Gastrocnemius medialis (tissue), 4 donors: ENCODE results near the gene FAM222B. TPM values are rescaled to one million over a fixed set of nuclear protein-coding genes. Genes with fewer than 3 reads are reported as not detected.
A peak's percentile ranks its signal among the peaks of the same experiment; 100 is the strongest.

Experiments used
- ATAC-seq, 2 donors: fragments of 150-250 bp; one replicate each; pipeline ENCODE4 v1.9.1; 2016
- DNase-seq, 2 donors: peaks; one replicate each; pipeline ENCODE4 v3.0.0-alpha.2; 2019
- H3K27ac ChIP-seq, 4 donors: fragments of 200-600 bp; sonication (generic); 1 replicate in 1 of 4; 2 replicates in 3 of 4; pipeline ENCODE4 v1.5.1; 2016 to 2018; ENCODE audit warnings: mild to moderate bottlenecking in 2 of 4, moderate library complexity in 1 of 4
- H3K27me3 ChIP-seq, 3 donors: fragments of 200-600 bp; sonication (generic) in 2 of 3; 1 replicate in 1 of 3; 2 replicates in 2 of 3; pipeline versions ENCODE4 v1.5.1 to v1.6.0; 2016 to 2019; ENCODE audit warnings: mild to moderate bottlenecking in 1 of 3, moderate library complexity in 1 of 3
- H3K36me3 ChIP-seq, 2 donors: fragments of 200-600 bp; sonication (generic) in 1 of 2; one replicate each; pipeline ENCODE4 v1.5.1; 2017 to 2018
- H3K4me1 ChIP-seq, 2 donors: fragments of 200-600 bp; sonication (generic) in 1 of 2; one replicate each; pipeline ENCODE4 v1.5.1; 2016 to 2017; ENCODE audit warnings: mild to moderate bottlenecking in 2 of 2
- H3K4me3 ChIP-seq, 4 donors: fragments of 200-600 bp; sonication (generic) in 3 of 4; 1 replicate in 1 of 4; 2 replicates in 3 of 4; pipeline ENCODE4 v1.5.1; 2016 to 2019; ENCODE audit warnings: mild to moderate bottlenecking in 2 of 4
- H3K9me3 ChIP-seq, 3 donors: fragments of 200-600 bp; sonication (generic) in 2 of 3; 1 replicate in 1 of 3; 2 replicates in 2 of 3; pipeline ENCODE4 v1.5.1; 2016 to 2019
- POLR2A ChIP-seq, 2 donors: fragments of 450-650 bp; IDR thresholded peaks; one replicate each; pipeline ENCODE4 v1.6.1; 2017; ENCODE audit warnings: antibody characterized with exemption in 2 of 2, mild to moderate bottlenecking in 2 of 2, moderate library complexity in 2 of 2
- in situ Hi-C, 4 donors: fragments of 200-750 bp; cut with MboI; loops; one replicate each; pipeline versions ENCODE4 v1.15.0 to v1.8.0; 2017; ENCODE audit warnings: low sequenced_read_pairs in 4 of 4
- intact Hi-C: fragments of 100-400 bp; cut with DNase I; formaldehyde crosslinking; loops from one replicate; pipeline ENCODE4 v1.15.1; 2023; ENCODE audit warnings: low total_unique reads
- total RNA-seq, 4 donors: library from RNA; depleted of rRNA; stranded (reverse); fragments of >200 nt; gene quantifications; one replicate each; pipeline versions ENCODE4 v1.1.0 to v1.2.3, GENCODE V29; 2016
- TF ChIP-seq, protein P1 (sequence below), 5 experiments: fragments of 450-650 bp in 3 of 5; fragments of 200-600 bp in 2 of 5; sonication (generic) in 2 of 5; IDR thresholded peaks in 4 of 5; conservative IDR thresholded peaks in 1 of 5; 1 replicate in 4 of 5; 2 replicates in 1 of 5; pipeline ENCODE4 v1.5.1; 2016 to 2019; ENCODE audit warnings: antibody characterized with exemption in 5 of 5, mild to moderate bottlenecking in 3 of 5, moderate library complexity in 3 of 5

Gene FAM222B
- total RNA-seq, 4 donors from 2014 or later, result 36.2 to 82.6 (median 66.8) TPM

DNA sequence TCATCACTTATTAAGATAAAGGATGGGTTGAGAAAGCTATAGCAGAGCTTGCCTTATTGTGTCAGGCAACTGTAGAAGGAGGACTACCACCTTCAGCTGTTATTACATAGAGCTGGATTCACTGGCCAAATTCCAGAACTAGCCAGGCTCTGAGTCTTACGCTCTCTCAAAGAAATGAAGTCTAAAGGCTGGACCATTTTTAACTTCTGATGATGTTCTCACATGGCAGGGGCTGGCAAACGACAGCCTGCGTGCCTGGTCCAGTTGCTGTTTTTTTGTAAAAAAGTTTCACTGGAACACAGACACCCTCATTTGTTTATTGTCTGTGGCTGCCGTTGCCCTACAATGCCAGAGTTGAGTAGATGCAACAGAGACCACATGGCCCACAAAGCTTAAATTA lies 77.6 kb downstream of the FAM222B start:
- no peak for TF ChIP-seq POLR2A (IDR thresholded peaks at IDR 0.05)
- TF ChIP-seq, protein P1, sequence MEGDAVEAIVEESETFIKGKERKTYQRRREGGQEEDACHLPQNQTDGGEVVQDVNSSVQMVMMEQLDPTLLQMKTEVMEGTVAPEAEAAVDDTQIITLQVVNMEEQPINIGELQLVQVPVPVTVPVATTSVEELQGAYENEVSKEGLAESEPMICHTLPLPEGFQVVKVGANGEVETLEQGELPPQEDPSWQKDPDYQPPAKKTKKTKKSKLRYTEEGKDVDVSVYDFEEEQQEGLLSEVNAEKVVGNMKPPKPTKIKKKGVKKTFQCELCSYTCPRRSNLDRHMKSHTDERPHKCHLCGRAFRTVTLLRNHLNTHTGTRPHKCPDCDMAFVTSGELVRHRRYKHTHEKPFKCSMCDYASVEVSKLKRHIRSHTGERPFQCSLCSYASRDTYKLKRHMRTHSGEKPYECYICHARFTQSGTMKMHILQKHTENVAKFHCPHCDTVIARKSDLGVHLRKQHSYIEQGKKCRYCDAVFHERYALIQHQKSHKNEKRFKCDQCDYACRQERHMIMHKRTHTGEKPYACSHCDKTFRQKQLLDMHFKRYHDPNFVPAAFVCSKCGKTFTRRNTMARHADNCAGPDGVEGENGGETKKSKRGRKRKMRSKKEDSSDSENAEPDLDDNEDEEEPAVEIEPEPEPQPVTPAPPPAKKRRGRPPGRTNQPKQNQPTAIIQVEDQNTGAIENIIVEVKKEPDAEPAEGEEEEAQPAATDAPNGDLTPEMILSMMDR (IDR thresholded peaks at IDR 0.05 in 4 of 5, conservative IDR thresholded peaks at IDR 0.05 in 1 of 5), result no peak
- in situ Hi-C loops, result loop anchor here (10.0 to 25.0 kb wide), 5 partner anchors 60 to 150 kb away; partner anchors contain the start of genes ERAL1 (in 3 of the 4) and FLOT2 (in 1 of the 4)
- Histone ChIP-seq H3K4me1 (peaks cover 4 to 12% of the 10 kb centered on the region in 2 donors), H3K36me3 (peaks cover 0 to 25% of the 10 kb centered on the region in 2 donors), H3K4me3 (no peak overlapping the region), H3K27ac (peak overlapping the region in 1 of 4 donors; percentile 1), H3K27me3 (no peaks in the 10 kb centered on the region), H3K9me3 (no peaks in the 10 kb centered on the region)
- DNase-seq (no peak), ATAC-seq (no peak)
- intact Hi-C loops, result no loop called here

DNA sequence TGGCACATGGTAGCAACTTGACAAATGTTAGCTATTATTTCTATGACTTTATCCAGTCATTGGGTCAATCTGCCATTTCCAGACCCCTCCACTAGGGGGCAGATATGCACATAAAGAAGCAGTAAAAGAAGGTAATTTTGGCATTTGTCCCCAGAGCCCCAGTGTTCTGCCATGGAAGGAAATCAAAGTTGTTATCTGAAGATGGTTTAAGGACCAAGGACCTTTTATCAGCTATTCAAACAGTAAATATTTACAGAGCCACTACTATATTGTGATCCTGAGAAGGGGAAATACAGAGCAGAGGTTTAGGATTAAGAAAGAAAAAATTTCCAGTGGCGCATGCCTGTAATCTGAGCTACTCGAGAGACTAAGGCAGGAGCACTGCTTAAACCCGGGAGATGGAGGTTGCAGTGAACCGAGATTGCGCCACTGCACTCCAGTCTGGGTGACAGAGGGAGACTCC lies 78.8 kb downstream of the FAM222B start:
- H3K27ac ChIP-seq, result peak overlapping the region in 3 of 4 donors; percentile 29 to 55 (median 40)
- H3K4me3 ChIP-seq, result no peak overlapping the region
- intact Hi-C loops, result loop anchor here (1.0 to 5.0 kb wide), 5 partner anchors 37 to 153 kb away; partner anchors contain the start of genes DHRS13, NEK8 and TLCD1
- H3K9me3 ChIP-seq, result no peaks in the 10 kb centered on the region
- H3K4me1 ChIP-seq, result peaks cover 4 to 12% of the 10 kb centered on the region in 2 donors
- H3K36me3 ChIP-seq, result peaks cover 0 to 37% of the 10 kb centered on the region in 2 donors
- H3K27me3 ChIP-seq, result no peaks in the 10 kb centered on the region
- TF ChIP-seq POLR2A (IDR thresholded peaks at IDR 0.05), result no peak
- TF ChIP-seq, protein P1 (IDR thresholded peaks at IDR 0.05 in 4 of 5, conservative IDR thresholded peaks at IDR 0.05 in 1 of 5), result peak; percentile 83 to 93 (median 87)
- DNase-seq (peak; percentile 55 to 72), ATAC-seq (peak; percentile 53 to 67)
- in situ Hi-C loops, result loop anchor here (5.0 to 25.0 kb wide), 6 partner anchors 61 to 151 kb away; partner anchors contain the start of genes ERAL1 (in 4 of the 4) and FLOT2 (in 1 of the 4)

DNA sequence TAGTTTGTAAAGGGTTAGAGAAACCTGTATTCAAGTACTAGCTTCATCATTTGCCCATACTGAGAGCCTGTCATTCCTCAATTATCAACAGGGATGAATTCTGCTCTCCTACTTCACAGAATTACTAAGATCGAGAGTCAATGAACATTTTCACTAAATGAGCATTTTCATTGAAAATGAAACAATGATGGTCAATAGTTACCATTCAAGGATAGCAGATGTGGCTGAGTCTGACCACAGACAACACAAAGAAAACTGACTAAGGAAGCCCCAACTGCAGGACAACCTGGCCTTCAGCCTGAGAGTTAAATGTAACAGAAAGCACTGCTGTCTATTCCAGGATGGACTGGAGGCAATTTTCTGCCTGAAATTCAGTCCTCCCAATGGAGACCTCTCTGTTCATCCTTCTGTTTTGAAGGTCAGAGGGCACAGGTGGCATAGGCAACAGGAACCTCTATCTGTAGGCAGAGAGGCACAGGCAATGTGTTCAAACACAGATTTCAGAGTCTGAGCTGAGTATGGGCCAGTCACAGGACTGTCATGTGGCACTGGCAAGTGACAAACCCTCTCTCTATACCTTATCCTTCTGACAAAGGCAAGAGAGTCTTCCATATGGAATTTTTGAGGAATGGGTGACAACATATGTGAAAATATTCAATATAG lies 79.3 kb downstream of the FAM222B start:
- peak; percentile 30 to 34 for ATAC-seq

More for the DNA sequence above, 79.3 kb downstream of the FAM222B start:
- H3K4me1 ChIP-seq, result peaks cover 4 to 12% of the 10 kb centered on the region in 2 donors
- H3K4me3 ChIP-seq, result no peak overlapping the region
- DNase-seq, result no peak
- H3K27ac ChIP-seq, result peak overlapping the region; percentile 29 to 55 (median 39)
- H3K27me3 ChIP-seq, result no peaks in the 10 kb centered on the region
- in situ Hi-C loops, result loop anchor here (5.0 to 25.0 kb wide), 6 partner anchors 62 to 152 kb away; partner anchors contain the start of genes ERAL1 (in 4 of the 4) and FLOT2 (in 1 of the 4)
- peaks cover 0 to 42% of the 10 kb centered on the region in 2 donors for H3K36me3 ChIP-seq
- TF ChIP-seq POLR2A (IDR thresholded peaks at IDR 0.05), result no peak
- TF ChIP-seq, protein P1 (IDR thresholded peaks at IDR 0.05 in 4 of 5, conservative IDR thresholded peaks at IDR 0.05 in 1 of 5), result no peak
- intact Hi-C loops, result loop anchor here (1.0 to 5.0 kb wide), 5 partner anchors 36 to 154 kb away; partner anchors contain the start of genes DHRS13, NEK8 and TLCD1
- no peaks in the 10 kb centered on the region for H3K9me3 ChIP-seq
